GM21390 (cell line): ENCODE measurements around the gene LACTB.

Experiments
- ATAC-seq: cut with Tn5 transposase; IDR thresholded peaks from one replicate; pipeline ENCODE4 v1.9.1; 2021; ENCODE audit not compliant: unreplicated experiment

The LACTB gene

GRCh38 chr15:63166219-63166618 lies 44.6 kb downstream of the LACTB start:
- ATAC-seq, result no peak

GRCh38 chr15:63169788-63170187 lies 48.1 kb downstream of the LACTB start:
- ATAC-seq, result no peak

- no peak for ATAC-seq
These were observed 50.7 kb downstream of the LACTB start for GRCh38 chr15:63172376-63172775.

GRCh38 chr15:63172851-63173451 lies 51.3 kb downstream of the LACTB start:
- ATAC-seq, result no peak

- ATAC-seq, result no peak
These were observed 54.6 kb downstream of the LACTB start for GRCh38 chr15:63176302-63176701.

- no peak for ATAC-seq
These were observed 56.4 kb downstream of the LACTB start for GRCh38 chr15:63178034-63178433.

- no peak for ATAC-seq
These were observed 59.1 kb downstream of the LACTB start for GRCh38 chr15:63180746-63181145.

- no peak for ATAC-seq
These were observed 60.0 kb downstream of the LACTB start for GRCh38 chr15:63181648-63182047.

- no peak for ATAC-seq
These were observed 63.5 kb downstream of the LACTB start for GRCh38 chr15:63185206-63185605.

GRCh38 chr15:63186065-63186464 lies 64.4 kb downstream of the LACTB start:
- no peak for ATAC-seq

- no peak for ATAC-seq
These were observed 66.0 kb downstream of the LACTB start for GRCh38 chr15:63187589-63188226.

- ATAC-seq, result no peak
These were observed 66.7 kb downstream of the LACTB start for GRCh38 chr15:63188247-63188925.

GRCh38 chr15:63188926-63189871 lies 67.5 kb downstream of the LACTB start, which contains the start of gene RAB8B:
TSS of gene RAB8B (plus strand) at chr15:63189606. CDS start at chr15:63189625, 19 bp downstream.
- ATAC-seq, result peak; percentile 73

- ATAC-seq, result no peak
These were observed 68.5 kb downstream of the LACTB start for GRCh38 chr15:63189941-63190768.

GRCh38 chr15:63190769-63191649 lies 69.3 kb downstream of the LACTB start:
- ATAC-seq, result no peak
